ENCODE measurements around the gene CCDC66.
"Not testable (repeated sequence)": the region's sequence is repeated elsewhere in the genome, so short reads cannot be mapped to it uniquely, and the experiment has no call there.

The CCDC66 gene

GRCh38 chr3:56591262-56591661, 34.3 kb downstream of the CCDC66 start:
- no CpG with 5 or more reads among the region's 2 CpGs for WGBS, 2 experiments (ENCODE audit: insufficient coverage in 2 of 2)
- Histone ChIP-seq H3K36me3 (ENCODE audit: control insufficient read depth, insufficient read depth, low read length) (peaks cover 20% of the 10 kb centered on the region), H3K4me3 (ENCODE audit: extremely low read depth, insufficient read depth, low read length, poor library complexity, severe bottlenecking) (no peak overlapping the region), H3K9me3 (ENCODE audit: control insufficient read depth, low read length) (no peaks in the 10 kb centered on the region), H3K4me1 (ENCODE audit: control insufficient read depth, insufficient read depth, low read length, poor library complexity, severe bottlenecking) (no peaks in the 10 kb centered on the region), H3K27ac (ENCODE audit: low read depth, low read length, severe bottlenecking) (no peak overlapping the region)

- no peaks in the 10 kb centered on the region for H3K9me3 ChIP-seq (ENCODE audit: control insufficient read depth, low read length)
- no peaks in the 10 kb centered on the region for H3K4me1 ChIP-seq (ENCODE audit: control insufficient read depth, insufficient read depth, low read length, poor library complexity, severe bottlenecking)
- H3K36me3 ChIP-seq (ENCODE audit: control insufficient read depth, insufficient read depth, low read length) = peaks cover 32% of the 10 kb centered on the region
- WGBS, 2 experiments (ENCODE audit: insufficient coverage in 2 of 2) = 100% methylated on average over 1 of the region's 6 CpGs
- H3K4me3 ChIP-seq (ENCODE audit: extremely low read depth, insufficient read depth, low read length, poor library complexity, severe bottlenecking) = no peak overlapping the region
- no peak overlapping the region for H3K27ac ChIP-seq (ENCODE audit: low read depth, low read length, severe bottlenecking)
These were observed 36.6 kb downstream of the CCDC66 start for GRCh38 chr3:56593455-56594158.

- Histone ChIP-seq H3K36me3 (ENCODE audit: control insufficient read depth, insufficient read depth, low read length) (peaks cover 41% of the 10 kb centered on the region), H3K4me3 (ENCODE audit: extremely low read depth, insufficient read depth, low read length, poor library complexity, severe bottlenecking) (no peak overlapping the region), H3K9me3 (ENCODE audit: control insufficient read depth, low read length) (no peaks in the 10 kb centered on the region), H3K4me1 (ENCODE audit: control insufficient read depth, insufficient read depth, low read length, poor library complexity, severe bottlenecking) (no peaks in the 10 kb centered on the region), H3K27ac (ENCODE audit: low read depth, low read length, severe bottlenecking) (no peak overlapping the region)
- 72 to 98% methylated on average over 3 to 5 of the region's 11 CpGs for WGBS, 2 experiments (ENCODE audit: insufficient coverage in 2 of 2)
These were observed 39.2 kb downstream of the CCDC66 start for GRCh38 chr3:56595975-56596840.

GRCh38 chr3:56608479-56608878, 51.5 kb downstream of the CCDC66 start:
- H3K4me1 ChIP-seq (ENCODE audit: control insufficient read depth, insufficient read depth, low read length, poor library complexity, severe bottlenecking); H3K4me3 ChIP-seq (ENCODE audit: extremely low read depth, insufficient read depth, low read length, poor library complexity, severe bottlenecking); H3K27ac ChIP-seq (ENCODE audit: low read depth, low read length, severe bottlenecking); H3K9me3 ChIP-seq (ENCODE audit: control insufficient read depth, low read length): not testable (repeated sequence)
- WGBS, 2 experiments (ENCODE audit: insufficient coverage in 2 of 2) = no CpG with 5 or more reads among the region's 2 CpGs
- H3K36me3 ChIP-seq (ENCODE audit: control insufficient read depth, insufficient read depth, low read length) = peaks cover 33% of the 10 kb centered on the region

- H3K4me3 ChIP-seq (ENCODE audit: extremely low read depth, insufficient read depth, low read length, poor library complexity, severe bottlenecking) = no peak overlapping the region
- H3K27ac ChIP-seq (ENCODE audit: low read depth, low read length, severe bottlenecking) = no peak overlapping the region
- H3K4me1 ChIP-seq (ENCODE audit: control insufficient read depth, insufficient read depth, low read length, poor library complexity, severe bottlenecking) = peaks cover 3% of the 10 kb centered on the region
- H3K9me3 ChIP-seq (ENCODE audit: control insufficient read depth, low read length) = no peaks in the 10 kb centered on the region
- WGBS, 2 experiments (ENCODE audit: insufficient coverage in 2 of 2) = 92 to 94% methylated on average over 5 to 6 of the region's 7 CpGs
- peaks cover 39% of the 10 kb centered on the region for H3K36me3 ChIP-seq (ENCODE audit: control insufficient read depth, insufficient read depth, low read length)
These were observed 53.8 kb downstream of the CCDC66 start for GRCh38 chr3:56610669-56611335.

GRCh38 chr3:56611364-56611763, 54.4 kb downstream of the CCDC66 start:
- H3K4me3 ChIP-seq (ENCODE audit: extremely low read depth, insufficient read depth, low read length, poor library complexity, severe bottlenecking) = no peak overlapping the region
- H3K36me3 ChIP-seq (ENCODE audit: control insufficient read depth, insufficient read depth, low read length) = peaks cover 36% of the 10 kb centered on the region
- H3K4me1 ChIP-seq (ENCODE audit: control insufficient read depth, insufficient read depth, low read length, poor library complexity, severe bottlenecking) = peaks cover 3% of the 10 kb centered on the region
- H3K9me3 ChIP-seq (ENCODE audit: control insufficient read depth, low read length) = no peaks in the 10 kb centered on the region
- H3K27ac ChIP-seq (ENCODE audit: low read depth, low read length, severe bottlenecking) = no peak overlapping the region
- WGBS, 2 experiments (ENCODE audit: insufficient coverage in 2 of 2) = 91 to 100% methylated on average over 1 to 5 of the region's 8 CpGs

- no peak overlapping the region for H3K27ac ChIP-seq (ENCODE audit: low read depth, low read length, severe bottlenecking)
- no peaks in the 10 kb centered on the region for H3K9me3 ChIP-seq (ENCODE audit: control insufficient read depth, low read length)
- peaks cover 38% of the 10 kb centered on the region for H3K36me3 ChIP-seq (ENCODE audit: control insufficient read depth, insufficient read depth, low read length)
- no peak overlapping the region for H3K4me3 ChIP-seq (ENCODE audit: extremely low read depth, insufficient read depth, low read length, poor library complexity, severe bottlenecking)
- 92 to 94% methylated on average over 6 of the region's 6 CpGs for WGBS, 2 experiments (ENCODE audit: insufficient coverage in 2 of 2)
- H3K4me1 ChIP-seq (ENCODE audit: control insufficient read depth, insufficient read depth, low read length, poor library complexity, severe bottlenecking) = peaks cover 3% of the 10 kb centered on the region
These were observed 55.2 kb downstream of the CCDC66 start for GRCh38 chr3:56612146-56612545.

GRCh38 chr3:56613016-56613415, 56.0 kb downstream of the CCDC66 start:
- WGBS, 2 experiments (ENCODE audit: insufficient coverage in 2 of 2) = 100% methylated on average over 1 of the region's 1 CpG; no CpG with 5 or more reads in 1 of the 2 experiments
- Histone ChIP-seq H3K4me1 (ENCODE audit: control insufficient read depth, insufficient read depth, low read length, poor library complexity, severe bottlenecking) (peaks cover 3% of the 10 kb centered on the region), H3K4me3 (ENCODE audit: extremely low read depth, insufficient read depth, low read length, poor library complexity, severe bottlenecking) (no peak overlapping the region), H3K27ac (ENCODE audit: low read depth, low read length, severe bottlenecking) (no peak overlapping the region), H3K36me3 (ENCODE audit: control insufficient read depth, insufficient read depth, low read length) (peaks cover 46% of the 10 kb centered on the region), H3K9me3 (ENCODE audit: control insufficient read depth, low read length) (no peaks in the 10 kb centered on the region)

GRCh38 chr3:56616478-56617006, 59.6 kb downstream of the CCDC66 start:
- H3K36me3 ChIP-seq (ENCODE audit: control insufficient read depth, insufficient read depth, low read length) = peaks cover 67% of the 10 kb centered on the region
- WGBS, 2 experiments (ENCODE audit: insufficient coverage in 2 of 2) = 80% methylated on average over 1 of the region's 2 CpGs; no CpG with 5 or more reads in 1 of the 2 experiments

GRCh38 chr3:56620371-56620770, 63.4 kb downstream of the CCDC66 start:
- H3K36me3 ChIP-seq (ENCODE audit: control insufficient read depth, insufficient read depth, low read length) = peaks cover 80% of the 10 kb centered on the region
- no peak overlapping the region for H3K4me3 ChIP-seq (ENCODE audit: extremely low read depth, insufficient read depth, low read length, poor library complexity, severe bottlenecking)
- H3K27ac ChIP-seq (ENCODE audit: low read depth, low read length, severe bottlenecking) = no peak overlapping the region
- 100% methylated on average over 1 of the region's 2 CpGs; no CpG with 5 or more reads in 1 of the 2 experiments for WGBS, 2 experiments (ENCODE audit: insufficient coverage in 2 of 2)
- H3K9me3 ChIP-seq (ENCODE audit: control insufficient read depth, low read length) = no peaks in the 10 kb centered on the region
- H3K4me1 ChIP-seq (ENCODE audit: control insufficient read depth, insufficient read depth, low read length, poor library complexity, severe bottlenecking) = no peaks in the 10 kb centered on the region

More at GRCh38 chr3:56616478-56617006, 59.6 kb downstream of the CCDC66 start:
- Histone ChIP-seq H3K27ac (ENCODE audit: low read depth, low read length, severe bottlenecking) (no peak overlapping the region), H3K4me3 (ENCODE audit: extremely low read depth, insufficient read depth, low read length, poor library complexity, severe bottlenecking) (no peak overlapping the region), H3K9me3 (ENCODE audit: control insufficient read depth, low read length) (no peaks in the 10 kb centered on the region), H3K4me1 (ENCODE audit: control insufficient read depth, insufficient read depth, low read length, poor library complexity, severe bottlenecking) (no peaks in the 10 kb centered on the region)
